NCI-H446 treated with DMSO at 0.1 percent for 48 hours (cell line): Measurements from ENCODE around the gene TCF7L2.
"Not testable (repeated sequence)": the region's sequence is repeated elsewhere in the genome, so short reads cannot be mapped to it uniquely, and the experiment has no call there.

ENCODE experiments used
- DNase-seq: peaks from one replicate; lab custom pipeline; 2025; lab: John Stamatoyannopoulos, UW

Gene TCF7L2

DNA sequence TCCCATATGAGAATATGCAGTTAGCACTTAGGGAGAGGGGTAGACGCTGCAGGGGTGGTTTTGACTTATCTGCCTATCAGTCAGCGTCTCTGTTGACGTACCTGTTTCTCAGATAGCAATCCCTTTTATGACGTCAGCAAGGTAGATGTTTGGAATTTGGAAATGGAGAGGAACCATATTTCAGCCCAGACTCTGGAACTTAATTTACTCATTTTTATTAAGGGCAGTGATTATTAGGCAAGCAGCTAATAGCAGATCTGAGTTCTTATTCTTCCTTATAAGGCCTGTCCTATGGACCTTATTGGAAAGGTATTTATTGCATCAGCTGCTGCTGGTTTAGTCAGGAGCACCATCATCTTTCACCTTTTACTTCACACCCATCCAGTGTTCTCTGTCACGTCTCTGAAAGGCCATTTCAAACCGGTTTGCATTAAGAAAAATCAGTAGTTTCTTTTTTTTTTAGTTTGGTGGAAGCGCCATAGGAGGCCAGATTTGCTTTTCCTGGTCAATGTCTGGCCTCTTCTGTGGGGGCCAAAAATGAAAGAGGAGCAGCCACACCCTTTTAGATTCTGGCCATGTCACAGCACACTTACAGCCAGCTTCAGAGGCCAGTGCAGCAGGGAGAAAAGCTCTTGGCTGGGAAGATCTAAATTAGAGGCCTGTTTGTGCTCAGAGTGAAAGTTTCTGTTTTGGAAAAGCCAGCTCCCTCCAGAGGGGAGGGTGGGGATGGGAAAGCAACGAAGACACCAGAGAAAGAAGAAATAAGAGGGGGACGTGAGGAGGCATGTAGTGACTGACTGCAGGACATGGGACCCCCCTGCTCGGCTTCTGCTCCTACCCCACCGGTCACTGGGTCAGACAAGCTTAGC lies 146.3 kb downstream of the TCF7L2 start:
- DNase-seq: no peak

DNA sequence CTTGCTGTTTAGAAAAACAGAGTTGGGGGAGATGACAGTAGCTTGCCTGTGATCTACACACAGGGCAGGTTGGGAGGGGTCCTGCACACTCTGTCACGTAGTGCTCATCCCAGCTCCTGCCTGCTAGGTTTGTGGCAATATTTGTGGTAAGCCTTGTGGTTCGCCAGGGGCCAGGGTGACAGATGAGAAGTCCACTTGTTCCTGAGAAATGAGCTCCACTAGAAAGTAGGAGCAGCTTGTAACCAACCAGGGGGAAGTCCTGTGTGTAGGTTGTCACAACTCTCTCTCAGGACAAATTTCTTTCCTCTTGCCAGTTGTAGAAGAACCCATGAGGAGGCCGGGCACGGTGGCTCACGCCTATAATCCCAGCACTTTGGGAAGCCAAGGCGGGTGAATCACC lies 147.0 kb downstream of the TCF7L2 start:
- DNase-seq: no peak

DNA sequence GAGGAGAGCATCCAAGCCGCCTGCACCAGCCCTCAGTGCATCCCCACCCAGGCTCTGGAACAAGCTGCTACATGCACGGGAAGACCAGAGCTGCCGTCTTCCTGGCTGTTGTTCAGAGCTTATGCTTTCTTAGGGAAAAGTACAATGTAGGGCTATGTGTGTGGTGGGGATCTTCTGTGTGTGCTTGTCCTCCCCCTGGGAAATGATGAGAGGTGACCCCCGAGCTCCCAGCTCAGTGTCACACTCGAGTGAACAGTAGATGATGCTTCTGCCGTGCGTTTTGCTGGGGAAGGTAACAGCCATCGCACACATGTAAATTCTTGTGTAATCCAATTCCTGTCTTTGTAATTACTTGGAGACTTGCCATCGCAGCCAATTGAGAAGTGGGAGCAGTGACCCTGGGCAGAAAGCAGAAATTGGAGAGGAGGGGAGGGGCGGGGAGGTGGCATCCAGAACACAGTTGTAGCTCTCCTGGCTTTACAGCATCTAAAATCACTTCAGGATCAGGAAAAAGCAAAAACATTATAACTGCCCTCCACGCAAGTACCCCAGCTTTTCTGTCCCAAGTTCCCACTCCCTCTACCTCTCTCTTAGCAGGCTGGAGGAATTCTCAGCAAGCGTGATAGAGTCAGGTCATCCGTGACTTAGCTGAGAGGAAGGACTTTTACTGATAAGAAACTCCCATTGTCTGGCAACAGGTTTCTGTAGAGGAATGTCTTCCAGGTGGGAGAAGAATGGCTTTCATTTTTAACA lies 149.6 kb downstream of the TCF7L2 start:
- DNase-seq: no peak

DNA sequence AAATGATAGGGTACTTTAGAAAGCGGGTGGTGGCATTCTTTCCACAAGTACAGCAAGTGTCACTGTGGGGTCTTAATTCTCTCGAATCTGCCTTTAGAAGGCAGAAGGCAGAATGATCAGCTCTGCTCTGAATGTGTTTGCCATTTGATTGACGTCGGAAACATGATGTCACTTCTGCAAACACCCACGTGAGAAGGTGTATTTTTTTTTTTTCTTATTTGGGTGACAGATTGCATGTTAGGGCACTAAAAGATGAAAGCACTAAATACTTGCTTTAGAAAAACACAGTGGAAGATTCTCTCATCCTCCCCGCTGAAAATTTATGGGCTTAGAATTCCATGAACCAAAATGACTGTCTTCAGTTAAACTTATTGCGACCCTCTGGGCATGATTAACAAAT lies 150.2 kb downstream of the TCF7L2 start:
- DNase-seq: no peak

DNA sequence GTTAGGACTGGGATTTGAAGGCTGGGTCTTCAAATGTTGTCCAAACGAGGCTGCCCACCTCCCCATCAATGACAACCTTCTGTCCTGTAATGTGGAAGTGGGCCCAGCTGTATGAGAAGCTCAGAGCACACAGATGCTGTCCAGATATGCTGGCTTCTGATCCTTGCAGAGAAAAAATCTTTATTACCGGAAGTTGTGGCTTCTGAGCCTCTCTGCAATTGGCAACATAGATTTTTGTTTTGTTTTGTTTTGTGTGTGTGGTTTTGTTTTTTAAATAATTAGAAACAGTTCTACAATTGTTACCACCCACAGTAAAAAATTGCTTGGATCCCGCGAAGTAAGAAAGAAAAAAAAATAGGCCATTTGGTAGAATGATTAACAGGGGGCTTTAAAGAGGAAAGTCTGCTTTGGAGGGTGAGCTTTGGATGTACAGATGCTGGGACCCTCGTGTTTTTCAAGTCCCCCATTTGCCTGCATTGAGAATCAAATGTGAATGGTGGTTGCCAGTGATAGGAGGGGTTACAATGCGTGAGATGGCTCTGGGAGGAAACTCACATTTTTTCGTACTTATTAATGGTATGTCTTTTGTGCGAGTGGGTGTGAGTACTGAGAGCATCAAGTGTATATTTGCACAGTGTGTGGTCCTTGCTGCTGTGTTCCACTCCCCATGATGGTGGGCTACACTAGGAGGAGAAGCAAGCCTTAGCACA lies 153.2 kb downstream of the TCF7L2 start:
- no peak for DNase-seq

DNA sequence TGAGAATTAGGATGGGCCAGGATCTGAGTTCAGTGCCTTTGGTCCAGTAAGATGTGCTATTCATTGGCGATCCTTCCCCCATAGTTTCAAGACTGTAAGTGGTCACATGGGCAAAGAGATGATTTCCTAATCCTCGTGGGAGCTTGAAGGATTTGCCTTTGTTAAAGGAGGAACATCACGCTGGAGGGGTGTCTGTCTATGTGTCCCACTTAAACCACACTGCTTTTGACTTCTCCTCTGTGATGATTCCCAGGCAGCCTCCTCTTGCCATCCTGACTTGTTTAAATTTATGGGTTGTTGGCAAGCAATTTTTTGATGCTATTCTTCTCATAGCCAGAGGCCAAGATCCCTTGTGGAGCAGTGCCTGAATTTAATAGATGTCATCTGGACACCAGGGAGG lies 154.0 kb downstream of the TCF7L2 start:
- no peak for DNase-seq

DNA sequence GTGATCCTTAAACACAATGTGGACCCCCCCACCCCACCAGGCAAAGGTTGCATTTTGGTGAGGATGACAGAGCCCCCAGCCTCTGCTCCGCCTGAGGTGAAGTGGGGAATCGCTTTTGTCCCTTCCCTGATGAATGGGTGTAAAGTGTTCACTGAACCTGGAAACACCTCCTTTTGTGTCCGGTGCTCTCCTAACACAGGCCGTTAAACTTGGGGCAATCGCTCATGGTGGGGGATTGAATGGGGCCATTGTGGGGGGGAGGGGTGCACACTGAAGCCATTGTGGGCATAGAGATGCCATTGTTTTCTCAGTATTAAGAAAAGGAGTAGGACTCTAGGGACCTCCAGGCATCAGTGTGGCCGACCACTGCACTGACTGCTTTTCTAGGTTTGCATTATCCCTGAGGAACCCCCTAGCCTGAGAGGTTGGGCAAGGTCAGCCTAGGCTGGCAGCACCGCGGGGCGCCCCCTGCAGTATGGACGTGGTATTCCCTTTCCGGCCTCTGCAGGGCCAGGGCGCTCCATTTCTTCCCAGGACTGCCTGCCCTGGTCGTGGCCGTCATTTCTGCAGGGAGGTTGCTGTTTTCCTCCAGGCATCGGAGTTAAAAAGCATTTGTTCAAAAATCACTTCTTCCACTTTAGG lies 158.3 kb downstream of the TCF7L2 start:
- DNase-seq: no peak

DNA sequence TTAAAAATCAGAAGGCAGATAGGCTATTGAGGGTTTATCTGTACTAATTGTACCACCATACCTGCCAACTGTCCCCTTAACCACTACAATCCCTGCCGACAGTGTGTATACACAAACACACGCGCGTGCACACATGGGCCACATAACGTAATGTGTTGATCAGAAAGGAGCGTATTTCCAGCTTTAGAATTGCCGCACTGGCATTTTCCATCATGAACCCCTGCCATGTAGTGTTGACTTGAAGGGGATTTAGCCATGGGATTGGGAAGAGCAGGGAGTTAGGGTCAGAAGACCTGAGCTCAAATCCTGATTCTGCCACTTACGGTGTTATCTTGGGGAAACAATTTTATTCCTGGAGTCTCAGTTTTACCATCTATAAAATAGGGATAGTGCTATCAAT lies 158.9 kb downstream of the TCF7L2 start:
- DNase-seq: no peak

DNA sequence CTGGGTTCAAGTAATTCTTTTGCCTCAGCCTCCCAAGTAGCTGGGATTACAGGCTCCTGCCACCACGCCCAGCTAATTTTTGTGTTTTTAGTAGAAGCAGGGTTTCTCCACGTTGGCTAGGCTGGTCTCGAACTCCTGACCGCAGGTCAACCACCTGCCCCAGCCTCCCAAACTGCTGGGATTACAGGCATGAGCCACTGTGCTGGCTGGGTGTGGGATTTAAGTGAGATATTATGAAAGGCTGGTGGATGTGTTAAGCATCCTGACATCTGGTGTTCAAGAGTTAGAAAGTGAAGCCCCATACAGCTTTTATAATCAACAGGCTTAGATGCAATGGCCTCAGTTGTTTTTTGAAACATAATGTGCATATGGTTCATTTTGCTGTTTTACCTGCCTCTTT lies 159.4 kb downstream of the TCF7L2 start:
- DNase-seq: not testable (repeated sequence)

DNA sequence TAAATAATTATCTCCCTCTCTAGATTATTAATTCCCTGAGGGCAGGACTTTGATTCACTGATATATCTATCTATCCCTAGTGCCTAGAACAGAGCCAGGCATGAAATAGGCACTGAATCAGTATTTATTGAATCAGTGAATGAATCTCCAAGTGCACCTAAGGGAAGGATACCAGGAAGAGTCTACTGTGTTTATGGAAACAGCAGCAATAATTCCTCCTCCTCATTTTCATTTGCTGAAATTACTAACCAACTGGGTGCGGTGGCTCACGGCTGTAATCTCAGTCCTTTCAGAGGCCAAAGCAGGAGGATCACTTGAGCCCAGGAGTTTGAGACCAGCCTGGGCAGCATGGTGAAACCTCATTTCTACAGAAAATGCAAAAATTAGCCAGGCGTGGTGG lies 161.2 kb downstream of the TCF7L2 start:
- DNase-seq: no peak

DNA sequence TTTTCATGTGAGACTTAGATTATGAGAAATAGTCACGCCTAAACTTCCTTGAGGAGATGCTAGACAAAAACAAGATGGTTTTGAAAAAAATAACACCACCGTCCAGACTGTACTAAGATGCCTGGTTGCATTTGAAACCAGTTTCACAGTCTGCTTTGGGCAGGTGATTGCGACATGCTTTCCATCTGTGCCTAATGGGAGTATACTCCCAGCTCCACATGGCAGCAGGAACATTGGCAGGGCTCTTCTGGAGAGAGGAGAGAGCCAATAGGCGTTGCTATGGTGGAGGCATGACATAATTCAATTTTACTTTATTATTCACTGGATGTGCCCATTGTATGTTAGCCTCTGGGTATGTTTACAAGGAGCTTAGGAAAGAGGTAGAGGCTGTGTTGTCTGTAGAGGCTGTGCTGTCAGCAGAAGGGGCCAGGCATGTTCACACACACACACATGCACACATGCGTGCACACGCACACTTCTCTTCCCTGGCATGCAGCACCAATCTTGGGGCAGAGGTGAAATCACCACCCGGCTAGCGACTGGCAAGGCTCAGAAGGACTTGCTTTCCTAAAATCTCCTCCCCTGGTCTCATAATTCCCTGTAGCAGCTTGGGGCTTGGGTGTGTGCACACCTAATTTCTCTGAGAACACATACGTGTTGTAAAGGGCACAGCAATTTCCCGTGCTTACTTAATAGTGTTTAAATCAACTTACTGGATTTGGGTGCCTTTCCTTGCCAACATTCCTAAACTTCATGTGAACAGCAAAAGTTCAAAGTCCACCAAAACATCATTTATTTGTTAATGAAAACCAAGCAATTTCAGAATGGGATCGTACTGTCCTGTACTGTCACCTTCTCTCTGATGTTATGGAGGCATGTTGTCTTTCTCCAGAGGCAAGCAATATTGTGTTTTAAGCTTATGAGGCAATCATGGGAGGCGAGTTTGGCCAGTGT lies 162.1 kb downstream of the TCF7L2 start:
- DNase-seq: peak; percentile 43

DNA sequence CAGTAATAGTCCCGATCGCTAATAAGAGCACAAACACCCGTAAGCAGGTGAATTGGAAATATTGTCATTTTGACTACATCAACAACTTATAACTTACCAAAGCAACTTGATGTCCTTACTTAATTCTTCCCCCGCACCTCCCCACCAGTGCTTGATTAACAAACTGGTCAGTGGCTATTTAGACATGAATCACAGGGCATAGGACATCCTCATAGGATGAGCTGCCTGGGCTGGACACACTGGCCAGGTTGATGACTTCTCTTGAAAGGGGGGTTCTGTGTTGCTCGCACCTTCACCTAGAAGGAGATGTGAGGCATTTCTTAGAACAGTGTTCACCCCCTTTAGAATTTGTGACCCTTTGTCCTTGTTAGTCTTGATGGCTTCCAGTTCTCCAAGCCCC lies 163.2 kb downstream of the TCF7L2 start:
- DNase-seq: no peak

DNA sequence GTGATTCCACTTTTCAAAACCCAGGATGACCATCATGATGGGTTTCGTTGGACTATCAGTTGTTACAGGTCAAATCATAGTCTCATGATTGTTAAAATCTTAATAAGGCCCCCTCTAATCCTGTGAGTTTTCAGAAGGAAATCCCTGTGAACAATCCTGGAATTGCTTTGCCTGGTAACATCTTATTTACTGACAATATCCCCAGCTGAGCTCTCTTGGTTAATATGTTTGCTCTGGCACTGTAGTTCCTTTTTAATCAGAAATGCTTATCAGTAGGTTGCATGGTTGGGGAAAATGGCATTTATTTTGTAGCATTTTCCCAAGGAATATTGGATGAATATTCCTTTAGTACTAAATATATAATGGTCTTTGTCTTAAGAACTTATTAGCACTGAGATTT lies 163.9 kb downstream of the TCF7L2 start:
- no peak for DNase-seq

DNA sequence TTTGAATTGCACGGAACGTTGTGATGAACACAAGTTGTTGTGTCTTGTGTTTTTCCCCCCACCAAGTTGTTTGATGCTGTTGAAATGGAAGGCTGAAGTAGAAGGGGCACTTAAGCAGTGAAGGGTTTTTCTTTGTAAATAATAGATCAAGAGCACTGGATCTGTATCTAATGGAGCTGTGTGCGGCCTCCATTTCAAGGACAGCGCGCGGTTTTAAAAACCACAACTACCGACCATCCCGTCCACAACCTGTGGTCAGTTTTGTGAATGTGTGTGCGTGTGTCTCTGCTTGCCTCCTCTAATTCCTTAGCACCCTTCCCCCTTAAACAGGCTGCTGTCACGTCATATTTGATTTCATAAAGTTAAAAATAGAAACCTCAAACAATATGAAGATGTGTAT lies 165.5 kb downstream of the TCF7L2 start:
- DNase-seq: no peak

DNA sequence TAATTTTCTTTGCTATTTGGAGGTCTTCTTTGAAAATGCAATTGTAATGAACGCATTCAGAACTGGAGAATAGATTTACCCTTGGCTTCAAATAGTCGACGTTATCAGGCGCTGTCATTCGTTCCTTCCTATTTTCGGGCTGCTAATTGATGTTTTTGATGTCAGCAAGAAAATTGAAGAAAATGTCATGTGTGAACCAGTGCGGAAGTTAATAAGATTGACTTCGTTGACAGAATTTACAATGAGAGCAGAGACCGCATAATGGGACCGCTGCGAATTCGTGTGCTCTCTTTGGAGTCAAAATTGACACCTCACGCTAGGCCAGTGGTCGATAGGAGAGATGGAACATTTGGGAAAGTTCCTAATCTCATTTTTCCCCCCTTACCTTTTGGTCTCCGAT lies 168.8 kb downstream of the TCF7L2 start:
- DNase-seq: no peak

DNA sequence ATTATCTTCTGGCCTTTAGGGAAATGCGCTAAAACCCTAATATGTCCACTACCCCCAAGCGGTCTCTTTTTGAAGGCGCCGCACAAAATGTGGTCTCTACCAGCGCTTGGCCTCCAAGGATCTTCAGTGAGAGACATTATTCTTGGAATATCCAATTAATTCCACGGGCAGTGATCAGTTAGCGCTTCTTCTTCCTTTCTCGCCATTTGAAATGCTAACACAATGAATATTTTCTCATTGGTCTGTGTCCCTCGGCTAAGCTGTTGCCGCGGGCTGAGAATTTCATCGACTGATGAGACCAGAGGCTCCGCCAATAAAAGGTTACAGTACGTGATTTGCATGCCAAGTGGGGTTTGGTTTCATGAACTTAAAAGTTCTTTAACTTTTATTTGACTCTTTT lies 169.8 kb downstream of the TCF7L2 start:
- DNase-seq: no peak

DNA sequence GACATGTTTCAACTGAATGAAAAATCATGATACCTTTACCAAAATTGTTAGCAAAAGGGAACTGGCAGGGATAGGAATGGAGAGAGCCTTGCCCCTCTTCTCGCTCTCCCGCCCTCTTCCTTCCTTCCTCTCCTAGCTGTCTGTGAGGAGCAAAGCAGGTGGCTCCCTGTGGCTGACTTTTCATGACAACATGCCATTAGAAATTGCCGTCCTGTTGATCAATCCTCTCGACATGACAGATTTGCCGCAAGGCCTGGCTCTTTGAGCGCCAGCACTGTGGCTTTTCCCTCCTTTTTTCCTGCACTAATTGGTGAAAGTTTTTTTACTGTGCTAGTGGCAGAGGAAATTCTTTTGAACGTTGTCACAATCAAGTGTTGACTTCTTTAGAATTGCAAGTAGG lies 171.1 kb downstream of the TCF7L2 start:
- no peak for DNase-seq

DNA sequence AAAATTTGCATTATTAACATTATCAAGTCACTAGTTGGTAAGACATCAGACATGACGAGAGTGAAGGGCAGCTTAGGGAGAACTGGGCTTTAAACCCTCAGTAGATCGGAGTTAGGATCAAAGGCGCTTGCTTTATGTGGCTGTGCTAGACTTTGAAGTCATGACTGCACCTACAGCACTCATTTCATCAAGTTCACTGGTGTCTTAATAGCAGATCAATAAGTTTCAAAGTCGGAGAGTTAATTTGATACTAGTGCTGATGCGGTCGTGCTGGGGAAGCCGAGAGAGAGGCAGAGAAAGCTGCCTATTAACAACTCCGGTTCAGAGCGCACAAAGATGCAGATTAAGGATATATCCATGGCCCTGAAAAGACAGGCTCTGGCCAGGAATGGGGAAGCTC lies 172.9 kb downstream of the TCF7L2 start:
- DNase-seq: no peak

DNA sequence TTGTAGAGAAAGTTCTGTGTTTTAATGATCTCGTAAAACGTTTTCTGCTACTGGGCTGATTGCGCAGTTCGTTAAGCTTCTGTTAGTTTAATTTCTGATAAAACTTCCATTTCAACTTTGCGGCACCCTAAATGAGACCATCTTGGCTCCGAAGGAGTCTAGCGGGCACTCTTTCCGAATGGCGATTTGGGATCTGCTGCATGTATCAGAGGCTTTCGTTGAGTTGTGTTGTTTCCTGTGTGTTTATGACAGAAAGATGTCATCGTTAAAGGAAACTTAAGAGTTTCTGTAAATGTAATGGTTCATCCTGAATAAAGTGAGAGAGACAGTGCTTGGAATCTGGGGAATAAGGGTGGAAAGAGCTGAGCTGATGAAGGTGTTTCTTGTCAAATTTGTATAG lies 174.7 kb downstream of the TCF7L2 start:
- no peak for DNase-seq

DNA sequence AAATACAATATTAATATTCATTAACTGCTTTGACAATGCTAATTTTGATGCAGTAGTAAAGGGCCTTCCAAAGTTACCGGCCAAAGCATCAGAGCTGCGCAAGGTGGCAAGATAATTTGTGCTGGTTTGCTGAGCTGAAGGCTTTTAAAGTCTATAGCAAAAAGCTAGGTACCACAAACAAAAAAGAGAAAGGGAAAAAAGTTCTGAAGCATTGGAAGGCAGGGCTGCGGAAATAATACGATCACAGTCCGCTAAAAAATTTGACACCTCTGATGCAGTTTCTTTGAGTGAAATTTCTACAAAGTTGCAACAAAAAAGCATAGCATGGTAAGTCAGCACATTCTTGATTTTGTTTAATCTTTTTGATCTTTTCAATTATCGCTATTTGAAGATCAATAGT lies 175.6 kb downstream of the TCF7L2 start:
- no peak for DNase-seq
